Measurements from ENCODE around the gene CDH13. TPM values are rescaled to one million over a fixed set of nuclear protein-coding genes. Genes with fewer than 3 reads are reported as not detected.
A peak's percentile ranks its signal among the peaks of the same experiment; 100 is the strongest.

Gene CDH13
- total RNA-seq, 4 donors from 2014 or later = 3.4 to 14.8 (median 6.5) TPM

- intact Hi-C loops (cut with DNase I) = no loop called here
- WGBS, 2 donors = 66 to 69% methylated on average over 4 of the region's 4 CpGs
- no peak for DNase-seq
- Histone ChIP-seq H3K27me3 (no peaks in the 10 kb centered on the region), H3K36me3 (no peaks in the 10 kb centered on the region), H3K27ac (no peak overlapping the region), H3K4me3 (replicated peaks in 1 of 3) (no peak overlapping the region), H3K4me1 (peaks cover 0 to 4% of the 10 kb centered on the region in 2 donors), H3K9me3 (no peaks in the 10 kb centered on the region)
- TF ChIP-seq CTCF (IDR thresholded peaks at IDR 0.05) (no peak), POLR2A (IDR thresholded peaks at IDR 0.05) (no peak)
Measured at GRCh38 chr16:83397601-83398291, 771.0 kb downstream of the CDH13 start.

- 14 to 31% methylated on average over 4 of the region's 4 CpGs for WGBS, 2 donors
- TF ChIP-seq CTCF (IDR thresholded peaks at IDR 0.05) = peak in 1 of 6 experiments; percentile 28
- TF ChIP-seq POLR2A (IDR thresholded peaks at IDR 0.05) = no peak
- intact Hi-C loops (cut with DNase I) = no loop called here
Measured at GRCh38 chr16:83400234-83400633, 773.5 kb downstream of the CDH13 start.

GRCh38 chr16:83402160-83402814, 775.5 kb downstream of the CDH13 start:
- H3K27me3 ChIP-seq = no peaks in the 10 kb centered on the region
- no peaks in the 10 kb centered on the region for H3K36me3 ChIP-seq
- H3K4me1 ChIP-seq = peaks cover 0 to 4% of the 10 kb centered on the region in 2 donors
- H3K9me3 ChIP-seq = no peaks in the 10 kb centered on the region
- intact Hi-C loops (cut with DNase I) = no loop called here
- DNase-seq = no peak
- no peak overlapping the region for H3K27ac ChIP-seq
- TF ChIP-seq POLR2A (IDR thresholded peaks at IDR 0.05) (no peak), CTCF (IDR thresholded peaks at IDR 0.05) (no peak)
- no peak overlapping the region for H3K4me3 ChIP-seq (replicated peaks in 1 of 3)
- WGBS, 2 donors = 90 to 92% methylated on average over 6 of the region's 6 CpGs

More at GRCh38 chr16:83400234-83400633, 773.5 kb downstream of the CDH13 start:
- Histone ChIP-seq H3K36me3 (no peaks in the 10 kb centered on the region), H3K4me3 (replicated peaks in 1 of 3) (no peak overlapping the region), H3K9me3 (no peaks in the 10 kb centered on the region), H3K27ac (no peak overlapping the region), H3K4me1 (peaks cover 0 to 4% of the 10 kb centered on the region in 2 donors), H3K27me3 (no peaks in the 10 kb centered on the region)
- DNase-seq = peak; percentile 50 to 65

- WGBS, 2 donors = 76 to 84% methylated on average over 4 of the region's 4 CpGs
- H3K27ac ChIP-seq = no peak overlapping the region
- no peak for DNase-seq
- intact Hi-C loops (cut with DNase I) = no loop called here
- no peak overlapping the region for H3K4me3 ChIP-seq (replicated peaks in 1 of 3)
- TF ChIP-seq POLR2A (IDR thresholded peaks at IDR 0.05) (no peak), CTCF (IDR thresholded peaks at IDR 0.05) (no peak)
- no peaks in the 10 kb centered on the region for H3K36me3 ChIP-seq
- H3K27me3 ChIP-seq = no peaks in the 10 kb centered on the region
- peaks cover 0 to 4% of the 10 kb centered on the region in 2 donors for H3K4me1 ChIP-seq
- no peaks in the 10 kb centered on the region for H3K9me3 ChIP-seq
Measured at GRCh38 chr16:83402967-83403366, 776.2 kb downstream of the CDH13 start.

GRCh38 chr16:83403761-83404160, 777.0 kb downstream of the CDH13 start:
- Histone ChIP-seq H3K9me3 (no peaks in the 10 kb centered on the region), H3K4me3 (replicated peaks in 1 of 3) (no peak overlapping the region), H3K36me3 (no peaks in the 10 kb centered on the region), H3K4me1 (peaks cover 0 to 4% of the 10 kb centered on the region in 2 donors), H3K27me3 (no peaks in the 10 kb centered on the region), H3K27ac (no peak overlapping the region)
- no peak for DNase-seq
- WGBS, 2 donors = 81 to 93% methylated on average over 2 of the region's 2 CpGs
- intact Hi-C loops (cut with DNase I) = no loop called here
- TF ChIP-seq CTCF (IDR thresholded peaks at IDR 0.05) (no peak), POLR2A (IDR thresholded peaks at IDR 0.05) (no peak)

Measured in thyroid gland (tissue), 4 donors.